CMK (cell line): ENCODE measurements around the gene CLECL1.
"Not testable (repeated sequence)": the region's sequence is repeated elsewhere in the genome, so short reads cannot be mapped to it uniquely, and the experiment has no call there.

Experiments
- DNase-seq: peaks from one replicate; pipeline ENCODE4 v3.0.0-alpha.2; 2010; ENCODE audit warnings: low read depth

The CLECL1 gene

GRCh38 chr12:9694241-9694640 lies 38.7 kb downstream of the CLECL1 start:
- no peak for DNase-seq

- no peak for DNase-seq
Observed at GRCh38 chr12:9692909-9693308, 40.0 kb downstream of the CLECL1 start.

GRCh38 chr12:9687228-9687627 lies 45.7 kb downstream of the CLECL1 start:
- no peak for DNase-seq

- DNase-seq: no peak
Observed at GRCh38 chr12:9685915-9686314, 47.0 kb downstream of the CLECL1 start.

- DNase-seq: peak; percentile 48
Observed at GRCh38 chr12:9685366-9685765, 47.5 kb downstream of the CLECL1 start.

GRCh38 chr12:9682949-9683348 lies 49.9 kb downstream of the CLECL1 start:
- DNase-seq: not testable (repeated sequence)

- DNase-seq: not testable (repeated sequence)
Observed at GRCh38 chr12:9682508-9682907, 50.4 kb downstream of the CLECL1 start.

- no peak for DNase-seq
Observed at GRCh38 chr12:9674226-9674590, 58.7 kb downstream of the CLECL1 start.

- peak; percentile 58 for DNase-seq
Observed at GRCh38 chr12:9673404-9674225, 59.3 kb downstream of the CLECL1 start.
